ENCODE data around the gene FHOD3.

The FHOD3 gene

DNA sequence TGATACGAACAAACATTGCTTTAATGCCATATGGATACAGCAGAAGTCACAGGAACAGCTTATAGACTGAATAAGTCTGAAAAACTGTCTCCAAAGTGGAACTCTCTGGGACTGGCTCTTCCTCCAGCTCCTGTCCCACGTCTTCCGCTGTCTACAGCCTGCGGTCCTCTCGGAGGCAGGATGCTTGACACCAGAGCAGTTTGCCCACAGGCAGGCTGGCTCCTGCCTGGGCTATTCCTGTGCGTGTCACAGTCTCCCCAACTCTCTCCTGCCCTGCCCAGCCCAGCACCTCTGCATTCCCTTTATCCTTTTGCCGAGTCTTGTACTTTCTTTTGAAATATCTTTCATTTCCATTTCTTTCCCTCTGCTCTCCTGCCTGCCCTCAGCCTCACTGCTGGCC is 234.1 kb downstream of the FHOD3 start:
- no peak overlapping the region for H3K27ac ChIP-seq (ENCODE audit: extremely low read depth, low read depth, low read length)
- CTCF ChIA-PET: no interaction called here
- H3K4me1 ChIP-seq (ENCODE audit: control insufficient read depth, insufficient read depth, low read length): no peaks in the 10 kb centered on the region
- TF ChIP-seq ZFP3 (tag by site-specific recombination; IDR thresholded peaks at IDR 0.05; ENCODE audit: low read depth) (no peak), ZNF548 (tag by site-specific recombination; IDR thresholded peaks at IDR 0.05) (no peak), PRDM1 (tag by site-specific recombination; IDR thresholded peaks at IDR 0.05) (no peak), WT1 (tag by site-specific recombination; IDR thresholded peaks at IDR 0.05) (no peak), YY2 (tag by site-specific recombination; IDR thresholded peaks at IDR 0.05) (no peak)
- H3K36me3 ChIP-seq (ENCODE audit: control insufficient read depth in 2 of 2, insufficient read depth in 1 of 2, low read length in 2 of 2): no peaks in the 10 kb centered on the region
- H3K4me3 ChIP-seq (ENCODE audit: low read depth, low read length): no peak overlapping the region
- POLR2A ChIA-PET: no interaction called here
- no peaks in the 10 kb centered on the region for H3K9me3 ChIP-seq (ENCODE audit: control insufficient read depth, insufficient read depth, low read depth, low read length)

- CTCF ChIA-PET: no interaction called here
- no peak for TF ChIP-seq ZEB2 (tag by site-specific recombination; IDR thresholded peaks at IDR 0.05)
- TF ChIP-seq KLF8 (tag by site-specific recombination; IDR thresholded peaks at IDR 0.05): no peak
- no peak for TF ChIP-seq ZNF548 (tag by site-specific recombination; IDR thresholded peaks at IDR 0.05)
- TF ChIP-seq EGR2 (tag by site-specific recombination; IDR thresholded peaks at IDR 0.05; ENCODE audit: low read depth): no peak
- no peak for TF ChIP-seq ZBTB8A (tag by site-specific recombination; IDR thresholded peaks at IDR 0.05)
- no peak for TF ChIP-seq ZSCAN16 (tag by site-specific recombination; IDR thresholded peaks at IDR 0.05)
- no peak for TF ChIP-seq KLF9 (tag by site-specific recombination; IDR thresholded peaks at IDR 0.05; ENCODE audit: low read depth)
- H3K4me1 ChIP-seq (ENCODE audit: control insufficient read depth, insufficient read depth, low read length): no peaks in the 10 kb centered on the region
- no peak overlapping the region for H3K4me3 ChIP-seq (ENCODE audit: low read depth, low read length)
- H3K9me3 ChIP-seq (ENCODE audit: control insufficient read depth, insufficient read depth, low read depth, low read length): no peaks in the 10 kb centered on the region
- H3K27ac ChIP-seq (ENCODE audit: extremely low read depth, low read depth, low read length): no peak overlapping the region
- POLR2A ChIA-PET: no interaction called here
- no peaks in the 10 kb centered on the region for H3K36me3 ChIP-seq (ENCODE audit: control insufficient read depth in 2 of 2, insufficient read depth in 1 of 2, low read length in 2 of 2)
Measured at GRCh38 chr18:36532394-36532793, 234.9 kb downstream of the FHOD3 start.

- Histone ChIP-seq H3K9me3 (ENCODE audit: control insufficient read depth, insufficient read depth, low read depth, low read length) (no peaks in the 10 kb centered on the region), H3K27ac (ENCODE audit: extremely low read depth, low read depth, low read length) (no peak overlapping the region), H3K36me3 (ENCODE audit: control insufficient read depth in 2 of 2, insufficient read depth in 1 of 2, low read length in 2 of 2) (no peaks in the 10 kb centered on the region), H3K4me1 (ENCODE audit: control insufficient read depth, insufficient read depth, low read length) (no peaks in the 10 kb centered on the region), H3K4me3 (ENCODE audit: low read depth, low read length) (no peak overlapping the region)
- CTCF ChIA-PET: no interaction called here
- POLR2A ChIA-PET: no interaction called here
- TF ChIP-seq ZNF24 (tag by site-specific recombination; IDR thresholded peaks at IDR 0.05) (no peak), OSR2 (tag by site-specific recombination; IDR thresholded peaks at IDR 0.05) (no peak), ZNF654 (tag by site-specific recombination; IDR thresholded peaks at IDR 0.05; ENCODE audit: low read depth) (no peak), GLI4 (tag by site-specific recombination; IDR thresholded peaks at IDR 0.05) (no peak), ZNF555 (tag by site-specific recombination; conservative IDR thresholded peaks at IDR 0.05) (no peak), ZNF10 (tag by site-specific recombination; IDR thresholded peaks at IDR 0.05) (no peak), SCRT2 (tag by site-specific recombination; IDR thresholded peaks at IDR 0.05) (no peak), ZNF366 (tag by site-specific recombination; conservative IDR thresholded peaks at IDR 0.05) (no peak), ZNF202 (tag by site-specific recombination; IDR thresholded peaks at IDR 0.05; ENCODE audit: borderline replicate concordance) (no peak), ZNF837 (tag by site-specific recombination; IDR thresholded peaks at IDR 0.05) (no peak), CTCF (tag by site-specific recombination; IDR thresholded peaks at IDR 0.05) (no peak), ZBTB1 (tag by site-specific recombination; IDR thresholded peaks at IDR 0.05) (no peak), ZXDB (tag by site-specific recombination; IDR thresholded peaks at IDR 0.05) (no peak), ZFP69B (tag by site-specific recombination; IDR thresholded peaks at IDR 0.05) (no peak)
- TF ChIP-seq, protein P1, sequence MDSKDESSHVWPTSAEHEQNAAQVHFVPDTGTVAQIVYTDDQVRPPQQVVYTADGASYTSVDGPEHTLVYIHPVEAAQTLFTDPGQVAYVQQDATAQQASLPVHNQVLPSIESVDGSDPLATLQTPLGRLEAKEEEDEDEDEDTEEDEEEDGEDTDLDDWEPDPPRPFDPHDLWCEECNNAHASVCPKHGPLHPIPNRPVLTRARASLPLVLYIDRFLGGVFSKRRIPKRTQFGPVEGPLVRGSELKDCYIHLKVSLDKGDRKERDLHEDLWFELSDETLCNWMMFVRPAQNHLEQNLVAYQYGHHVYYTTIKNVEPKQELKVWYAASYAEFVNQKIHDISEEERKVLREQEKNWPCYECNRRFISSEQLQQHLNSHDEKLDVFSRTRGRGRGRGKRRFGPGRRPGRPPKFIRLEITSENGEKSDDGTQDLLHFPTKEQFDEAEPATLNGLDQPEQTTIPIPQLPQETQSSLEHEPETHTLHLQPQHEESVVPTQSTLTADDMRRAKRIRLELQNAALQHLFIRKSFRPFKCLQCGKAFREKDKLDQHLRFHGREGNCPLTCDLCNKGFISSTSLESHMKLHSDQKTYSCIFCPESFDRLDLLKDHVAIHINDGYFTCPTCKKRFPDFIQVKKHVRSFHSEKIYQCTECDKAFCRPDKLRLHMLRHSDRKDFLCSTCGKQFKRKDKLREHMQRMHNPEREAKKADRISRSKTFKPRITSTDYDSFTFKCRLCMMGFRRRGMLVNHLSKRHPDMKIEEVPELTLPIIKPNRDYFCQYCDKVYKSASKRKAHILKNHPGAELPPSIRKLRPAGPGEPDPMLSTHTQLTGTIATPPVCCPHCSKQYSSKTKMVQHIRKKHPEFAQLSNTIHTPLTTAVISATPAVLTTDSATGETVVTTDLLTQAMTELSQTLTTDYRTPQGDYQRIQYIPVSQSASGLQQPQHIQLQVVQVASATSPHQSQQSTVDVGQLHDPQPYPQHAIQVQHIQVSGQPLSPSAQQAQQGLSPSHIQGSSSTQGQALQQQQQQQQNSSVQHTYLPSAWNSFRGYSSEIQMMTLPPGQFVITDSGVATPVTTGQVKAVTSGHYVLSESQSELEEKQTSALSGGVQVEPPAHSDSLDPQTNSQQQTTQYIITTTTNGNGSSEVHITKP (tag by site-specific recombination; IDR thresholded peaks at IDR 0.05): no peak
- TF ChIP-seq, protein P2, sequence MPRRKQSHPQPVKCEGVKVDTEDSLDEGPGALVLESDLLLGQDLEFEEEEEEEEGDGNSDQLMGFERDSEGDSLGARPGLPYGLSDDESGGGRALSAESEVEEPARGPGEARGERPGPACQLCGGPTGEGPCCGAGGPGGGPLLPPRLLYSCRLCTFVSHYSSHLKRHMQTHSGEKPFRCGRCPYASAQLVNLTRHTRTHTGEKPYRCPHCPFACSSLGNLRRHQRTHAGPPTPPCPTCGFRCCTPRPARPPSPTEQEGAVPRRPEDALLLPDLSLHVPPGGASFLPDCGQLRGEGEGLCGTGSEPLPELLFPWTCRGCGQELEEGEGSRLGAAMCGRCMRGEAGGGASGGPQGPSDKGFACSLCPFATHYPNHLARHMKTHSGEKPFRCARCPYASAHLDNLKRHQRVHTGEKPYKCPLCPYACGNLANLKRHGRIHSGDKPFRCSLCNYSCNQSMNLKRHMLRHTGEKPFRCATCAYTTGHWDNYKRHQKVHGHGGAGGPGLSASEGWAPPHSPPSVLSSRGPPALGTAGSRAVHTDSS (tag by site-specific recombination; IDR thresholded peaks at IDR 0.05): no peak
- TF ChIP-seq, protein P3, sequence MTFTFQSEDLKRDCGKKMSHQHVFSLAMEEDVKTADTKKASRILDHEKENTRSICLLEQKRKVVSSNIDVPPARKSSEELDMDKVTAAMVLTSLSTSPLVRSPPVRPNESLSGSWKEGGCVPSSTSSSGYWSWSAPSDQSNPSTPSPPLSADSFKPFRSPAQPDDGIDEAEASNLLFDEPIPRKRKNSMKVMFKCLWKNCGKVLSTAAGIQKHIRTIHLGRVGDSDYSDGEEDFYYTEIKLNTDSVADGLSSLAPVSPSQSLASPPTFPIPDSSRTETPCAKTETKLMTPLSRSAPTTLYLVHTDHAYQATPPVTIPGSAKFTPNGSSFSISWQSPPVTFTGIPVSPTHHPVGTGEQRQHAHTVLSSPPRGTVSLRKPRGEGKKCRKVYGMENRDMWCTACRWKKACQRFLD (tag by site-specific recombination; IDR thresholded peaks at IDR 0.05): no peak
Measured at GRCh38 chr18:36532815-36533214, 235.3 kb downstream of the FHOD3 start.
